HepG2 (cell line): ENCODE data around the gene SLC25A10. TPM values are rescaled to one million over a fixed set of nuclear protein-coding genes. Genes with fewer than 3 reads are reported as not detected.

ENCODE experiments used
- ADNP ChIP-seq: sonication (generic); formaldehyde crosslinking; IDR thresholded peaks from 2 replicates; pipeline ENCODE4 v1.4.0; 2020; ENCODE audit warnings: missing genetic modification reagents
- BHLHE40 ChIP-seq: IDR thresholded peaks from 2 replicates; pipeline ENCODE4 v1.6.1; 2011; ENCODE audit warnings: low read length, improper control_type of control experiment
- CHCHD3 ChIP-seq: sonication (generic); formaldehyde crosslinking; IDR thresholded peaks from 2 replicates; pipeline ENCODE4 v1.8.0; 2022; ENCODE audit warnings: mild to moderate bottlenecking, missing genetic modification reagents, moderate library complexity
- GZF1 ChIP-seq: sonication (generic); formaldehyde crosslinking; IDR thresholded peaks from 2 replicates; pipeline ENCODE4 v1.5.1; 2020; ENCODE audit warnings: mild to moderate bottlenecking, missing genetic modification reagents
- HOXA7 ChIP-seq: sonication (generic); formaldehyde crosslinking; IDR thresholded peaks from 2 replicates; pipeline ENCODE4 v1.8.1; 2022; ENCODE audit warnings: mild to moderate bottlenecking, missing genetic modification reagents, moderate library complexity
- IRF2 ChIP-seq: IDR thresholded peaks from 2 replicates; pipeline ENCODE4 v1.6.1; 2018; ENCODE audit warnings: missing genetic modification reagents, missing compliant biosample characterization
- MAFG ChIP-seq: sonication (generic); formaldehyde crosslinking; IDR thresholded peaks from 2 replicates; pipeline ENCODE4 v1.5.1; 2020; ENCODE audit warnings: mild to moderate bottlenecking, missing genetic modification reagents
- MTA1 ChIP-seq: sonication (generic); formaldehyde crosslinking; IDR thresholded peaks from 2 replicates; pipeline ENCODE4 v1.4.0; 2020; ENCODE audit warnings: missing genetic modification reagents, mild to moderate bottlenecking, borderline replicate concordance
- PAWR ChIP-seq: sonication (generic); formaldehyde crosslinking; IDR thresholded peaks from 2 replicates; pipeline ENCODE4 v1.4.0; 2020; ENCODE audit warnings: missing genetic modification reagents, mild to moderate bottlenecking, borderline replicate concordance
- SMARCC2 ChIP-seq: fragments of 450-650 bp; IDR thresholded peaks from 2 replicates; pipeline ENCODE4 v1.6.1; 2017; ENCODE audit warnings: antibody characterized with exemption, mild to moderate bottlenecking
- SP140L ChIP-seq: sonication (generic); formaldehyde crosslinking; IDR thresholded peaks from 2 replicates; pipeline ENCODE4 v1.4.0; 2020; ENCODE audit warnings: missing genetic modification reagents, borderline replicate concordance
- U2AF2 ChIP-seq: fragments of 200-400 bp; formaldehyde crosslinking; IDR thresholded peaks from 2 replicates; pipeline ENCODE4 v1.6.1; 2017; ENCODE audit warnings: low read depth, mild to moderate bottlenecking, low read length
- ZFP36L2 ChIP-seq: sonication (generic); formaldehyde crosslinking; IDR thresholded peaks from 2 replicates; pipeline ENCODE4 v1.4.0; 2020; ENCODE audit warnings: missing genetic modification reagents
- ZNF138 ChIP-seq: sonication (generic); formaldehyde crosslinking; IDR thresholded peaks from 2 replicates; pipeline ENCODE4 v1.5.0; 2020; ENCODE audit warnings: mild to moderate bottlenecking, low read depth, missing genetic modification reagents
- ZNF180 ChIP-seq: sonication (generic); formaldehyde crosslinking; IDR thresholded peaks from 2 replicates; pipeline ENCODE4 v1.4.0; 2020; ENCODE audit warnings: low read depth, missing genetic modification reagents, borderline replicate concordance
- ZNF329 ChIP-seq: sonication (generic); formaldehyde crosslinking; IDR thresholded peaks from 2 replicates; pipeline ENCODE4 v1.9.0; 2021; ENCODE audit warnings: low read depth, mild to moderate bottlenecking, missing genetic modification reagents
- ZNF543 ChIP-seq: sonication (generic); formaldehyde crosslinking; IDR thresholded peaks from 2 replicates; pipeline ENCODE4 v1.4.0; 2020; ENCODE audit warnings: mild to moderate bottlenecking, missing genetic modification reagents
- ZNF703 ChIP-seq: sonication (generic); formaldehyde crosslinking; IDR thresholded peaks from 2 replicates; pipeline ENCODE4 v1.5.1; 2020; ENCODE audit warnings: missing genetic modification reagents, mild to moderate bottlenecking, moderate library complexity, borderline replicate concordance
- ZNF841 ChIP-seq: sonication (generic); formaldehyde crosslinking; IDR thresholded peaks from 2 replicates; pipeline ENCODE4 v1.8.1; 2023; ENCODE audit warnings: missing genetic modification reagents, borderline replicate concordance
- ZNF883 ChIP-seq: sonication (generic); formaldehyde crosslinking; IDR thresholded peaks from 2 replicates; pipeline ENCODE4 v1.5.1; 2020; ENCODE audit warnings: mild to moderate bottlenecking, missing genetic modification reagents; ENCODE audit errors: not compliant biosample characterization
- ZSCAN29 ChIP-seq: sonication (generic); formaldehyde crosslinking; conservative IDR thresholded peaks from 2 replicates; pipeline ENCODE4 v1.4.0; 2020; ENCODE audit warnings: mild to moderate bottlenecking, missing genetic modification reagents
- polyA plus RNA-seq, 8 experiments: library from polyadenylated mRNA; depleted of rRNA in 3 of 8; stranded (reverse) in 7 of 8; unstranded in 1 of 8; fragments of >200 nt; fragmentation: Illumina TruSeq in 4 of 8; extraction: Trizol in 4 of 8; gene quantifications; 2 replicates each; pipeline versions ENCODE4 v1.2.1 to v1.2.3, GENCODE V29; 2011 to 2016; ENCODE audit warnings: low read depth in 4 of 8, missing spikeins in 1 of 8, mixed read lengths in 1 of 8; ENCODE audit not compliant: insufficient read depth in 1 of 8
- total RNA-seq, 5 experiments: library from RNA; depleted of rRNA; stranded (reverse); fragments of >200 nt; fragmentation: Illumina TruSeq; extraction: Trizol; gene quantifications; 2 replicates each; pipeline ENCODE4 v1.2.3, GENCODE V29; 2016; ENCODE audit warnings: low read depth in 1 of 5
- TF ChIP-seq, protein P1 (sequence below): sonication (generic); formaldehyde crosslinking; IDR thresholded peaks from 2 replicates; pipeline ENCODE4 v1.4.0; 2020; ENCODE audit warnings: missing genetic modification reagents
- TF ChIP-seq, protein P2 (sequence below): sonication (generic); formaldehyde crosslinking; IDR thresholded peaks from 2 replicates; pipeline ENCODE4 v1.5.0; 2020; ENCODE audit warnings: mild to moderate bottlenecking, missing genetic modification reagents
- TF ChIP-seq, protein P3 (sequence below): IDR thresholded peaks from 2 replicates; pipeline ENCODE4 v1.6.1; 2012; ENCODE audit warnings: low read depth, low read length, improper control_type of control experiment
- TF ChIP-seq, protein P4 (sequence below): IDR thresholded peaks from 2 replicates; pipeline ENCODE4 v1.6.1; 2016
- TF ChIP-seq, protein P5 (sequence below): sonication (generic); formaldehyde crosslinking; IDR thresholded peaks from 2 replicates; pipeline ENCODE4 v1.4.0; 2020; ENCODE audit warnings: missing genetic modification reagents

The SLC25A10 gene
- total and polyA plus RNA-seq, 2 of the 13 experiments (the other 11 are each of a cell fraction or from before 2014, with no cell fraction given), result 46.5 to 140 TPM

DNA sequence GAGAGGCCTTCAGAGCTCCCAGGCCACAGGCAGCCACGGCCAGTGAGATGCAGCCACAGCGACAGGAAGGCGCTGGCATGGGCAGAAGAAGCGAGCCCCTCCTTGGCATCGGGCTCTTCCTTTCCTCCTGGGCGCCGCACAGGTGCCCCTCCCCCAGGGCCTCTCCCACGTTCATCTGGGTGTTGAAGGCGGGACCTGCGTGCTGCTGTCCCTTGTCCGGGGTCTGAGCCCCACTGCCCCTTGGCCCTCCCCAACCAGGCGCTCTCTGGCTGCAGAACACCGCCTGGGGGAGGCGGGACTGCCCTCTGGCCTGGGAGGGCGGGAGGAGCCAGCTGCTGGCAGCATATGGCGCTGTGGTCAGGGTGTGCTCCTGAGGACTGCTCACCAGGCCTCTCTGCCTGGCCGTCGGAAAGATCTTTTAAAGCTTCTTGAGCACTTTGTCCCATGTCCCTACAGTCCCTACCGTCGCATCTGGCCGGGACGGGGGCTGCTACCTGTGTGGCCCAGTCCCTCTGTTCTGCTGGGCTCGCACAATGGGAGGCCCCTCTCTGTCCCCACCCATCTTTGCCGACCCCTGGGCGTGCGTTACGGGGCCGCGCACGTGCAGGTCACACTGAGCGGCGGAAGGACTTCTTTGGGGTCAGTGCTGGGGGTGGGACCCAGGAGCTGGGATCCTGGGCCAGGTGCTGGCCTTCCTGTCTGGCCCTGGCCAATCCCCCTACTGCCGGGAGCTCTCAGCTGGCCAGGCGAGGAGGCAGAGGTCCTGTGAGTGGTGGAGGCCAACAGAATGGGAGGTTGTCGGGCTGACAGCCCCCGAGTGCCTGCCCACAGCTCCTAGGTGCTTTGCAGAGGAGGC is 1.7 kb downstream of the SLC25A10 start (continued):
- TF ChIP-seq, protein P1, sequence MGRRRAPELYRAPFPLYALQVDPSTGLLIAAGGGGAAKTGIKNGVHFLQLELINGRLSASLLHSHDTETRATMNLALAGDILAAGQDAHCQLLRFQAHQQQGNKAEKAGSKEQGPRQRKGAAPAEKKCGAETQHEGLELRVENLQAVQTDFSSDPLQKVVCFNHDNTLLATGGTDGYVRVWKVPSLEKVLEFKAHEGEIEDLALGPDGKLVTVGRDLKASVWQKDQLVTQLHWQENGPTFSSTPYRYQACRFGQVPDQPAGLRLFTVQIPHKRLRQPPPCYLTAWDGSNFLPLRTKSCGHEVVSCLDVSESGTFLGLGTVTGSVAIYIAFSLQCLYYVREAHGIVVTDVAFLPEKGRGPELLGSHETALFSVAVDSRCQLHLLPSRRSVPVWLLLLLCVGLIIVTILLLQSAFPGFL (CRISPR knock-in tag), result no peak
- TF ChIP-seq CHCHD3 (CRISPR knock-in tag), result no peak
- TF ChIP-seq ZFP36L2 (CRISPR knock-in tag), result no peak
- no peak for TF ChIP-seq ZNF180 (CRISPR knock-in tag)
- peak; percentile 71; the same call in 1 of the 2 replicates for TF ChIP-seq MTA1
- 0 out of 2 replicates have a peak, but pooled peaks have one; percentile 56 for TF ChIP-seq HOXA7 (CRISPR knock-in tag)
- TF ChIP-seq ZNF138, result peak; percentile 89
- TF ChIP-seq BHLHE40, result peak; percentile 91
- TF ChIP-seq ZNF543 (CRISPR knock-in tag), result peak; percentile 34; the same call in 1 of the 2 replicates
- TF ChIP-seq, protein P2, sequence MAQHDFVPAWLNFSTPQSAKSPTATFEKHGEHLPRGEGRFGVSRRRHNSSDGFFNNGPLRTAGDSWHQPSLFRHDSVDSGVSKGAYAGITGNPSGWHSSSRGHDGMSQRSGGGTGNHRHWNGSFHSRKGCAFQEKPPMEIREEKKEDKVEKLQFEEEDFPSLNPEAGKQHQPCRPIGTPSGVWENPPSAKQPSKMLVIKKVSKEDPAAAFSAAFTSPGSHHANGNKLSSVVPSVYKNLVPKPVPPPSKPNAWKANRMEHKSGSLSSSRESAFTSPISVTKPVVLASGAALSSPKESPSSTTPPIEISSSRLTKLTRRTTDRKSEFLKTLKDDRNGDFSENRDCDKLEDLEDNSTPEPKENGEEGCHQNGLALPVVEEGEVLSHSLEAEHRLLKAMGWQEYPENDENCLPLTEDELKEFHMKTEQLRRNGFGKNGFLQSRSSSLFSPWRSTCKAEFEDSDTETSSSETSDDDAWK (CRISPR knock-in tag), result no peak
- TF ChIP-seq PAWR (CRISPR knock-in tag), result no peak
- TF ChIP-seq ADNP (CRISPR knock-in tag), result no peak
- TF ChIP-seq, protein P3, sequence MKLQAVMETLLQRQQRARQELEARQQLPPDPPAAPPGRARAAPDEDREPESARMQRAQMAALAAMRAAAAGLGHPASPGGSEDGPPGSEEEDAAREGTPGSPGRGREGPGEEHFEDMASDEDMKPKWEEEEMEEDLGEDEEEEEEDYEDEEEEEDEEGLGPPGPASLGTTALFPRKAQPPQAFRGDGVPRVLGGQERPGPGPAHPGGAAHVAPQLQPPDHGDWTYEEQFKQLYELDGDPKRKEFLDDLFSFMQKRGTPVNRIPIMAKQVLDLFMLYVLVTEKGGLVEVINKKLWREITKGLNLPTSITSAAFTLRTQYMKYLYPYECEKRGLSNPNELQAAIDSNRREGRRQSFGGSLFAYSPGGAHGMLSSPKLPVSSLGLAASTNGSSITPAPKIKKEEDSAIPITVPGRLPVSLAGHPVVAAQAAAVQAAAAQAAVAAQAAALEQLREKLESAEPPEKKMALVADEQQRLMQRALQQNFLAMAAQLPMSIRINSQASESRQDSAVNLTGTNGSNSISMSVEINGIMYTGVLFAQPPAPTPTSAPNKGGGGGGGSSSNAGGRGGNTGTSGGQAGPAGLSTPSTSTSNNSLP, result no peak
- TF ChIP-seq U2AF2, result no peak
- no peak for TF ChIP-seq ZNF703 (CRISPR knock-in tag)
- TF ChIP-seq, protein P4, sequence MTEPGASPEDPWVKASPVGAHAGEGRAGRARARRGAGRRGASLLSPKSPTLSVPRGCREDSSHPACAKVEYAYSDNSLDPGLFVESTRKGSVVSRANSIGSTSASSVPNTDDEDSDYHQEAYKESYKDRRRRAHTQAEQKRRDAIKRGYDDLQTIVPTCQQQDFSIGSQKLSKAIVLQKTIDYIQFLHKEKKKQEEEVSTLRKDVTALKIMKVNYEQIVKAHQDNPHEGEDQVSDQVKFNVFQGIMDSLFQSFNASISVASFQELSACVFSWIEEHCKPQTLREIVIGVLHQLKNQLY (CRISPR knock-in tag), result peak; percentile 35; the same call in 1 of the 2 replicates
- peak; percentile 16; the same call in 1 of the 2 replicates for TF ChIP-seq IRF2
- no peak; the same call in 1 of the 2 replicates for TF ChIP-seq SP140L (CRISPR knock-in tag)
- TF ChIP-seq ZNF329, result peak; percentile 39; the same call in 1 of the 2 replicates
- TF ChIP-seq GZF1 (CRISPR knock-in tag), result peak; percentile 82
- no peak for TF ChIP-seq SMARCC2
- TF ChIP-seq ZSCAN29 (CRISPR knock-in tag), result no peak
- TF ChIP-seq ZNF883, result no peak
- TF ChIP-seq, protein P5, sequence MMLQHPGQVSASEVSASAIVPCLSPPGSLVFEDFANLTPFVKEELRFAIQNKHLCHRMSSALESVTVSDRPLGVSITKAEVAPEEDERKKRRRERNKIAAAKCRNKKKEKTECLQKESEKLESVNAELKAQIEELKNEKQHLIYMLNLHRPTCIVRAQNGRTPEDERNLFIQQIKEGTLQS (CRISPR knock-in tag), result peak; percentile 4; the same call in 1 of the 2 replicates
- TF ChIP-seq MAFG (CRISPR knock-in tag), result no peak
- peak; percentile 59; the same call in 1 of the 2 replicates for TF ChIP-seq ZNF841 (CRISPR knock-in tag)
